ENCODE results near the gene SNX18. TPM values are rescaled to one million over a fixed set of nuclear protein-coding genes. Genes with fewer than 3 reads are reported as not detected.

Gene SNX18
- total RNA-seq, 1 experiment from 2014 or later = 16.0 TPM

DNA sequence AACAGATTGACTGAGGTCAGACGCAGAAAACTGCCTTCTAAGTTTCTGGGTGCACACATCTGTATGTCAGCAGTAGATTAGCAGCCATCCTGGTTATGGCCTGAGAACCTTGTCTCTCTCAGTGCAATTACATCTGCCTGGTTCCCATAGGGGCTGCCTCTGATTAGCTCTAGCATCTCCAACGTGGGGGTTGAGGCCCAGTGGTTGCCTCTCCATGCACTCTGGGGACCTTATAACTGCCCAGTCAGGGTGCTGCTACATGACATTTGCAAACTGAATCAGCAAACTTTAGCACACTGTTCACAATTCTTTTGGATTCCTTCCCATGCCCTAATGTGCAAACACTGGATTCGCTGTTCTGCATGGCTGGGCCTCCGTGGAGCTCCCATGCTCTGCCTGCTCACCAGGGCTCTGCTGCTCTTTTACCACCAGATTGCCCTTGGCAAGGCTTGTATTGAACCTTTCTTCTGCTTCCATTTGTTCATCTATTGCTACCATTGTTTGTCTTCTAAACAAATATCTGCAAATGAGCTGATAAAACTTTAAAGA lies 36.2 kb downstream of the SNX18 start:
- H3K9ac ChIP-seq (ENCODE audit: low read length) = no peak overlapping the region
- no peaks in the 10 kb centered on the region for H3K9me3 ChIP-seq (ENCODE audit: control insufficient read depth in 1 of 2, insufficient read depth in 1 of 2, low read depth in 1 of 2, low read length in 2 of 2)
- no peak overlapping the region for H3K27ac ChIP-seq (ENCODE audit: low read depth, low read length)
- H4K20me1 ChIP-seq (ENCODE audit: insufficient read depth) = no peaks in the 10 kb centered on the region
- no TSS peak for BruUV-seq (replicated peaks)
- no peaks in the 10 kb centered on the region for H3K27me3 ChIP-seq (ENCODE audit: insufficient read depth, low read length)
- H3K9me2 ChIP-seq (ENCODE audit: insufficient read depth) = no peaks in the 10 kb centered on the region
- no peak overlapping the region for H2AFZ ChIP-seq (ENCODE audit: low read depth, low read length, poor library complexity, severe bottlenecking)
- ChIA-PET CTCF (no interaction called here), POLR2A (no interaction called here), RAD21 (ENCODE audit: low non-redundant PET in 1 of 2, low total read pairs in 2 of 2, uncharacterized antibody in 2 of 2, unreplicated experiment in 2 of 2) (no interaction called here)
- DNase-seq (ENCODE audit: low read depth, low spot score) (no peak), ATAC-seq (no peak)
- no peaks in the 10 kb centered on the region for H3K79me2 ChIP-seq (ENCODE audit: insufficient read depth, low read length)
- intact Hi-C loops (cut with micrococcal nuclease) = no loop called here
- no peaks in the 10 kb centered on the region for H3K36me3 ChIP-seq (ENCODE audit: control insufficient read depth in 1 of 2, insufficient read depth in 2 of 2, low read length in 2 of 2)
- H3K4me3 ChIP-seq (replicated peaks in 1 of 2; ENCODE audit: low read depth in 1 of 2, low read length in 2 of 2) = no peak overlapping the region
- H3K4me2 ChIP-seq (ENCODE audit: low read length) = no peak overlapping the region
- H3K4me1 ChIP-seq (ENCODE audit: control insufficient read depth in 1 of 2, insufficient read depth in 2 of 2, low read length in 2 of 2) = no peaks in the 10 kb centered on the region
- TF ChIP-seq, protein P1, sequence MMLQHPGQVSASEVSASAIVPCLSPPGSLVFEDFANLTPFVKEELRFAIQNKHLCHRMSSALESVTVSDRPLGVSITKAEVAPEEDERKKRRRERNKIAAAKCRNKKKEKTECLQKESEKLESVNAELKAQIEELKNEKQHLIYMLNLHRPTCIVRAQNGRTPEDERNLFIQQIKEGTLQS (IDR thresholded peaks at IDR 0.05) = no peak
- TF ChIP-seq EZH2phosphoT487 (IDR thresholded peaks at IDR 0.05; ENCODE audit: borderline replicate concordance) (no peak), EGR1 (IDR thresholded peaks at IDR 0.05; ENCODE audit: low read depth) (no peak), CEBPB (IDR thresholded peaks at IDR 0.05; ENCODE audit: low read depth) (no peak), POLR2A (IDR thresholded peaks at IDR 0.05; ENCODE audit: borderline replicate concordance, extremely low read depth, insufficient read depth, insufficient read length) (no peak), ZNF274 (IDR thresholded peaks at IDR 0.05; ENCODE audit: low read depth, low read length) (no peak), ZBTB33 (IDR thresholded peaks at IDR 0.05; ENCODE audit: extremely low read depth, insufficient replicate concordance, low read length) (no peak), EZH2 (IDR thresholded peaks at IDR 0.05) (no peak), FOSL1 (IDR thresholded peaks at IDR 0.05; ENCODE audit: low read depth) (no peak), SP1 (IDR thresholded peaks at IDR 0.05; ENCODE audit: low read depth) (no peak), ZFX (IDR thresholded peaks at IDR 0.05) (no peak), CBX3 (IDR thresholded peaks at IDR 0.05; ENCODE audit: low read depth) (no peak), SIN3A (IDR thresholded peaks at IDR 0.05; ENCODE audit: low read depth) (no peak), TCF7L2 (IDR thresholded peaks at IDR 0.05; ENCODE audit: borderline replicate concordance, extremely low read depth, insufficient read depth, insufficient read length) (no peak)
- TF ChIP-seq, protein P2, sequence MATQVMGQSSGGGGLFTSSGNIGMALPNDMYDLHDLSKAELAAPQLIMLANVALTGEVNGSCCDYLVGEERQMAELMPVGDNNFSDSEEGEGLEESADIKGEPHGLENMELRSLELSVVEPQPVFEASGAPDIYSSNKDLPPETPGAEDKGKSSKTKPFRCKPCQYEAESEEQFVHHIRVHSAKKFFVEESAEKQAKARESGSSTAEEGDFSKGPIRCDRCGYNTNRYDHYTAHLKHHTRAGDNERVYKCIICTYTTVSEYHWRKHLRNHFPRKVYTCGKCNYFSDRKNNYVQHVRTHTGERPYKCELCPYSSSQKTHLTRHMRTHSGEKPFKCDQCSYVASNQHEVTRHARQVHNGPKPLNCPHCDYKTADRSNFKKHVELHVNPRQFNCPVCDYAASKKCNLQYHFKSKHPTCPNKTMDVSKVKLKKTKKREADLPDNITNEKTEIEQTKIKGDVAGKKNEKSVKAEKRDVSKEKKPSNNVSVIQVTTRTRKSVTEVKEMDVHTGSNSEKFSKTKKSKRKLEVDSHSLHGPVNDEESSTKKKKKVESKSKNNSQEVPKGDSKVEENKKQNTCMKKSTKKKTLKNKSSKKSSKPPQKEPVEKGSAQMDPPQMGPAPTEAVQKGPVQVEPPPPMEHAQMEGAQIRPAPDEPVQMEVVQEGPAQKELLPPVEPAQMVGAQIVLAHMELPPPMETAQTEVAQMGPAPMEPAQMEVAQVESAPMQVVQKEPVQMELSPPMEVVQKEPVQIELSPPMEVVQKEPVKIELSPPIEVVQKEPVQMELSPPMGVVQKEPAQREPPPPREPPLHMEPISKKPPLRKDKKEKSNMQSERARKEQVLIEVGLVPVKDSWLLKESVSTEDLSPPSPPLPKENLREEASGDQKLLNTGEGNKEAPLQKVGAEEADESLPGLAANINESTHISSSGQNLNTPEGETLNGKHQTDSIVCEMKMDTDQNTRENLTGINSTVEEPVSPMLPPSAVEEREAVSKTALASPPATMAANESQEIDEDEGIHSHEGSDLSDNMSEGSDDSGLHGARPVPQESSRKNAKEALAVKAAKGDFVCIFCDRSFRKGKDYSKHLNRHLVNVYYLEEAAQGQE (IDR thresholded peaks at IDR 0.05; ENCODE audit: low read depth) = no peak
- TF ChIP-seq, protein P3, sequence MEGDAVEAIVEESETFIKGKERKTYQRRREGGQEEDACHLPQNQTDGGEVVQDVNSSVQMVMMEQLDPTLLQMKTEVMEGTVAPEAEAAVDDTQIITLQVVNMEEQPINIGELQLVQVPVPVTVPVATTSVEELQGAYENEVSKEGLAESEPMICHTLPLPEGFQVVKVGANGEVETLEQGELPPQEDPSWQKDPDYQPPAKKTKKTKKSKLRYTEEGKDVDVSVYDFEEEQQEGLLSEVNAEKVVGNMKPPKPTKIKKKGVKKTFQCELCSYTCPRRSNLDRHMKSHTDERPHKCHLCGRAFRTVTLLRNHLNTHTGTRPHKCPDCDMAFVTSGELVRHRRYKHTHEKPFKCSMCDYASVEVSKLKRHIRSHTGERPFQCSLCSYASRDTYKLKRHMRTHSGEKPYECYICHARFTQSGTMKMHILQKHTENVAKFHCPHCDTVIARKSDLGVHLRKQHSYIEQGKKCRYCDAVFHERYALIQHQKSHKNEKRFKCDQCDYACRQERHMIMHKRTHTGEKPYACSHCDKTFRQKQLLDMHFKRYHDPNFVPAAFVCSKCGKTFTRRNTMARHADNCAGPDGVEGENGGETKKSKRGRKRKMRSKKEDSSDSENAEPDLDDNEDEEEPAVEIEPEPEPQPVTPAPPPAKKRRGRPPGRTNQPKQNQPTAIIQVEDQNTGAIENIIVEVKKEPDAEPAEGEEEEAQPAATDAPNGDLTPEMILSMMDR (IDR thresholded peaks at IDR 0.05 in 2 of 3, conservative IDR thresholded peaks at IDR 0.05 in 1 of 3; ENCODE audit: borderline replicate concordance in 1 of 3, insufficient read depth in 1 of 3, low read depth in 2 of 3, low read length in 2 of 3) = no peak
